Measurements from ENCODE around the gene SAMD14.

Gene SAMD14

GRCh38 chr17:50151041-50151936, 21.3 kb upstream of the SAMD14 start:
- peak; percentile 89 for DNase-seq
- H3K27ac Mint-ChIP-seq: peak overlapping the region; percentile 82
- no peaks in the 10 kb centered on the region for H3K36me3 Mint-ChIP-seq (ENCODE audit: low read depth)
- H3K27me3 Mint-ChIP-seq (ENCODE audit: low read depth, poor library complexity): peaks cover 3% of the 10 kb centered on the region
- peaks cover 59% of the 10 kb centered on the region for H3K4me1 Mint-ChIP-seq
- TF ChIP-seq CTCF (IDR thresholded peaks at IDR 0.05): peak; percentile 51
- no peaks in the 10 kb centered on the region for H3K9me3 Mint-ChIP-seq
- peak overlapping the region; percentile 84 for H3K4me3 Mint-ChIP-seq

GRCh38 chr17:50150354-50151040, 20.5 kb upstream of the SAMD14 start, which contains the start of gene PPP1R9B:
Gene PPP1R9B, minus strand, starts transcription at chr17:50150677. Its CDS starts 164 bp downstream, at chr17:50150513.
- H3K27me3 Mint-ChIP-seq (ENCODE audit: low read depth, poor library complexity): peaks cover 3% of the 10 kb centered on the region
- no peak for DNase-seq
- peak within 1 kb of the TSS; percentile 82 for H3K27ac Mint-ChIP-seq
- H3K36me3 Mint-ChIP-seq (ENCODE audit: low read depth): no peaks in the 10 kb centered on the region
- TF ChIP-seq CTCF (IDR thresholded peaks at IDR 0.05): no peak
- H3K9me3 Mint-ChIP-seq: no peaks in the 10 kb centered on the region
- peak within 1 kb of the TSS; percentile 84 for H3K4me3 Mint-ChIP-seq
- peaks cover 64% of the 10 kb centered on the region for H3K4me1 Mint-ChIP-seq

GRCh38 chr17:50149417-50150353, 19.7 kb upstream of the SAMD14 start:
- peaks cover 60% of the 10 kb centered on the region for H3K4me1 Mint-ChIP-seq
- peak; percentile 72 for DNase-seq
- peak overlapping the region; percentile 85 for H3K4me3 Mint-ChIP-seq
- peaks cover 4% of the 10 kb centered on the region for H3K27me3 Mint-ChIP-seq (ENCODE audit: low read depth, poor library complexity)
- no peak overlapping the region for H3K27ac Mint-ChIP-seq
- TF ChIP-seq CTCF (IDR thresholded peaks at IDR 0.05): no peak
- no peaks in the 10 kb centered on the region for H3K9me3 Mint-ChIP-seq
- H3K36me3 Mint-ChIP-seq (ENCODE audit: low read depth): peaks cover under 1% of the 10 kb centered on the region

GRCh38 chr17:50149091-50149416, 19.1 kb upstream of the SAMD14 start:
- H3K4me3 Mint-ChIP-seq: peak overlapping the region; percentile 85
- peaks cover 7% of the 10 kb centered on the region for H3K36me3 Mint-ChIP-seq (ENCODE audit: low read depth)
- no peak overlapping the region for H3K27ac Mint-ChIP-seq
- H3K9me3 Mint-ChIP-seq: no peaks in the 10 kb centered on the region
- peaks cover 9% of the 10 kb centered on the region for H3K27me3 Mint-ChIP-seq (ENCODE audit: low read depth, poor library complexity)
- TF ChIP-seq CTCF (IDR thresholded peaks at IDR 0.05): no peak
- H3K4me1 Mint-ChIP-seq: peaks cover 53% of the 10 kb centered on the region
- DNase-seq: no peak

- Mint-ChIP-seq H3K4me3 (peak overlapping the region; percentile 82), H3K4me1 (peaks cover 47% of the 10 kb centered on the region), H3K27me3 (ENCODE audit: low read depth, poor library complexity) (peaks cover 9% of the 10 kb centered on the region), H3K27ac (peak overlapping the region; percentile 90), H3K9me3 (no peaks in the 10 kb centered on the region), H3K36me3 (ENCODE audit: low read depth) (peaks cover 9% of the 10 kb centered on the region)
- no peak for TF ChIP-seq CTCF (IDR thresholded peaks at IDR 0.05)
- DNase-seq: peak; percentile 36
These were observed 18.5 kb upstream of the SAMD14 start for GRCh38 chr17:50148226-50149090.

Measured in nephron progenitor cell (in vitro differentiated cells).